BE2C (cell line): ENCODE data around the gene POMGNT1. TPM values are rescaled to one million over a fixed set of nuclear protein-coding genes. Genes with fewer than 3 reads are reported as not detected.
A peak's percentile ranks its signal among the peaks of the same experiment; 100 is the strongest.
"Not testable (repeated sequence)": the region's sequence is repeated elsewhere in the genome, so short reads cannot be mapped to it uniquely, and the experiment has no call there.

ENCODE experiments used
- DNase-seq: peaks from one replicate; pipeline ENCODE4 v3.0.0-alpha.2; 2020
- H3K27me3 ChIP-seq: fragments of 250-450 bp; sonication (Bioruptor Pico); 2 replicates; pipeline ENCODE4 v1.5.1; 2020; ENCODE audit warnings: mild to moderate bottlenecking
- H3K36me3 ChIP-seq: fragments of 250-450 bp; sonication (Bioruptor Pico); 2 replicates; pipeline ENCODE4 v1.5.1; 2020; ENCODE audit warnings: mild to moderate bottlenecking
- H3K4me1 ChIP-seq: fragments of 250-450 bp; sonication (Bioruptor Pico); 2 replicates; pipeline ENCODE4 v1.5.1; 2020
- H3K4me3 ChIP-seq: 2 replicates; pipeline ENCODE4 v1.5.1; 2011; ENCODE audit warnings: low read depth, low read length
- H3K9me3 ChIP-seq: fragments of 250-450 bp; sonication (Bioruptor Pico); 2 replicates; pipeline ENCODE4 v1.5.1; 2020
- polyA plus RNA-seq: library from polyadenylated mRNA; unstranded; fragments of >200 nt; gene quantifications from one replicate; pipeline ENCODE4 v1.2.1, GENCODE V29; 2012; ENCODE audit warnings: low read depth, missing spikeins; ENCODE audit not compliant: insufficient read length, insufficient read depth
- TF ChIP-seq, protein P1 (sequence below): IDR thresholded peaks from 2 replicates; pipeline ENCODE4 v1.5.1; 2012; ENCODE audit warnings: mild to moderate bottlenecking, low read depth, low read length

The POMGNT1 gene
- 27.4 TPM for polyA plus RNA-seq

DNA sequence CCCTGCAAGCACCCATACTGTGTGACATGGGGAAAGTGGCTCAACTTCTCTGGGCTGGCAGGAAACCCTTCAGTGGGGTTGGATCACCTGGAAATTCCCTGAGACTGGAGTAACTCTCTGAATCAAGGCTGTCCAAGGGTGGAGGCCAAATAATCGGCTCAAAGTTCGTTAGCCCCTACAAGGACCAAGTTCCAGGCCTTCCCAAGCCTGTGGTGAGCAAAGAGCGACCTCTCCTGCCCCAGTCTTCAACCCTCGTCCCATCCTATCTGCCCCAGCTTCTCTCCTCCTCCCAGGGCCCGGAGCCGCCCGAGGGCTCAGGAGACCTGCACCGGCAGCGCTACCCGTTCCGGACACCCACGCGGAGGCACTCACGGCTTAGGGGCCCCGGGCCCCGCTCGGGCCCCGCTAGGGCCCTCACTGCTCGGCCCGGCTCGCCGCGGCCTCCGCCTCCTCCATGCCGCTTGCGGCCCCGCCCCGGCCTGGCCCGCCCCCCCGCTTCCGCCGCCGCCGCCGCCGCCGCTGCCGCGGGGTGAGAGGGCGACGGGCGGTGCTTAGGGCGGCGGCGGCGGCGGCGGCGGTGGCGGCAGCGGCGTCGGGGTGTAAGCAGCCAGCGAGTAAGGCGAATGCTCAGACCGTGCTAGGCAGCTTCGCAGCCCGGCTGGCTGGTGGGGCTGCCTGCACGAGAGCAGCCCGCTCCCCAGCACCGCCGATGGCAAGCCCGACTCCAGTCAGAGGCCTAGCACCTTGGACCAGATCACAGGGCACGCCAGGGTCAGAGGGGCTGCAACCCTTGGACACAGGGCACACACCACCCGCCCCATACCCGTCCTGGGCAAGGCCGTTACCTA, at the start of gene POMGNT1:
Gene POMGNT1 (minus strand): TSS at position 471 of the 848 bp plus-strand sequence. CDS start 613 bp downstream, outside the sequence.
- Histone ChIP-seq H3K4me1 (no peaks in the 10 kb centered on the region), H3K27me3 (no peaks in the 10 kb centered on the region), H3K9me3 (no peaks in the 10 kb centered on the region), H3K36me3 (no peaks in the 10 kb centered on the region), H3K4me3 (peak within 1 kb of the TSS; percentile 72)
- TF ChIP-seq, protein P1, sequence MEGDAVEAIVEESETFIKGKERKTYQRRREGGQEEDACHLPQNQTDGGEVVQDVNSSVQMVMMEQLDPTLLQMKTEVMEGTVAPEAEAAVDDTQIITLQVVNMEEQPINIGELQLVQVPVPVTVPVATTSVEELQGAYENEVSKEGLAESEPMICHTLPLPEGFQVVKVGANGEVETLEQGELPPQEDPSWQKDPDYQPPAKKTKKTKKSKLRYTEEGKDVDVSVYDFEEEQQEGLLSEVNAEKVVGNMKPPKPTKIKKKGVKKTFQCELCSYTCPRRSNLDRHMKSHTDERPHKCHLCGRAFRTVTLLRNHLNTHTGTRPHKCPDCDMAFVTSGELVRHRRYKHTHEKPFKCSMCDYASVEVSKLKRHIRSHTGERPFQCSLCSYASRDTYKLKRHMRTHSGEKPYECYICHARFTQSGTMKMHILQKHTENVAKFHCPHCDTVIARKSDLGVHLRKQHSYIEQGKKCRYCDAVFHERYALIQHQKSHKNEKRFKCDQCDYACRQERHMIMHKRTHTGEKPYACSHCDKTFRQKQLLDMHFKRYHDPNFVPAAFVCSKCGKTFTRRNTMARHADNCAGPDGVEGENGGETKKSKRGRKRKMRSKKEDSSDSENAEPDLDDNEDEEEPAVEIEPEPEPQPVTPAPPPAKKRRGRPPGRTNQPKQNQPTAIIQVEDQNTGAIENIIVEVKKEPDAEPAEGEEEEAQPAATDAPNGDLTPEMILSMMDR: no peak
- DNase-seq: peak; percentile 59

DNA sequence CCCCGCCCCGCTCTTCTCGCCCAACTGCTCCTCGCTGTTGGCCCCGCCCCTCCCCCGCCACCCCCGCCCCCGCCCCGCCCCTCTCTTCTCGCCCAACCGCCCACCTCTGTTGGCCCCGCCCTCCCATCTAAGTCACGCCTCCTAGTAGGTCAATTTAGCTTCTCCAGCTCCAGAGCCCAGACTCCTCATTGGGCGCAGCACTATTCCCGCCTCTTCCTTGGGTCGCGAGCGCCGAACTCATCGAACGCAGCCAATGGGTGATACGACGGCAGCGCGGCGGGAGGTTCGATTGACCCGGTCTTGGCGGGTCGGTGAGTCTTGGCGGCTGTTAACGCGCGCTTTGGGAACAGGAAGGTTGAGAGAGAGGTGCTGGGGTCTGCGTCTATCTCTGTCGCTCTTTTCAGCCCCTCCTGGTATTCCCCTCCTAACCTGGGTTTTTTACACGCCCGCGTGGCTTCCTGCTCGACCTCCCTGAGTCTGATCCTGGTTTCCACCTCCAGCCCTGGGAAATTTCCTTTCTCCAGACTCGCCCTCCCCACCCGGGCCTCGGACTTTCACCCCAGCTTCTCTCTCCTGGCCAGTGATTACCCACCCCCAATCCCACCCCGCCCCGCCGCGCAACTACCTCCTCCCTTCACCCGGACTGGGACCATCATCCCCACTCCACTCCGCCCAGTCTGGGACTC, 49.3 kb upstream of the POMGNT1 start, which contains the start of gene RAD54L:
Gene RAD54L (plus strand): TSS at position 328 of the 686 bp plus-strand sequence. CDS start 643 bp downstream, outside the sequence.
- H3K9me3 ChIP-seq: no peaks in the 10 kb centered on the region
- no peaks in the 10 kb centered on the region for H3K4me1 ChIP-seq
- no peaks in the 10 kb centered on the region; the same call in 1 of the 2 replicates for H3K36me3 ChIP-seq
- TF ChIP-seq, protein P1: no peak
- DNase-seq: peak; percentile 94
- no peaks in the 10 kb centered on the region for H3K27me3 ChIP-seq
- peak within 1 kb of the TSS; percentile 74 for H3K4me3 ChIP-seq

DNA sequence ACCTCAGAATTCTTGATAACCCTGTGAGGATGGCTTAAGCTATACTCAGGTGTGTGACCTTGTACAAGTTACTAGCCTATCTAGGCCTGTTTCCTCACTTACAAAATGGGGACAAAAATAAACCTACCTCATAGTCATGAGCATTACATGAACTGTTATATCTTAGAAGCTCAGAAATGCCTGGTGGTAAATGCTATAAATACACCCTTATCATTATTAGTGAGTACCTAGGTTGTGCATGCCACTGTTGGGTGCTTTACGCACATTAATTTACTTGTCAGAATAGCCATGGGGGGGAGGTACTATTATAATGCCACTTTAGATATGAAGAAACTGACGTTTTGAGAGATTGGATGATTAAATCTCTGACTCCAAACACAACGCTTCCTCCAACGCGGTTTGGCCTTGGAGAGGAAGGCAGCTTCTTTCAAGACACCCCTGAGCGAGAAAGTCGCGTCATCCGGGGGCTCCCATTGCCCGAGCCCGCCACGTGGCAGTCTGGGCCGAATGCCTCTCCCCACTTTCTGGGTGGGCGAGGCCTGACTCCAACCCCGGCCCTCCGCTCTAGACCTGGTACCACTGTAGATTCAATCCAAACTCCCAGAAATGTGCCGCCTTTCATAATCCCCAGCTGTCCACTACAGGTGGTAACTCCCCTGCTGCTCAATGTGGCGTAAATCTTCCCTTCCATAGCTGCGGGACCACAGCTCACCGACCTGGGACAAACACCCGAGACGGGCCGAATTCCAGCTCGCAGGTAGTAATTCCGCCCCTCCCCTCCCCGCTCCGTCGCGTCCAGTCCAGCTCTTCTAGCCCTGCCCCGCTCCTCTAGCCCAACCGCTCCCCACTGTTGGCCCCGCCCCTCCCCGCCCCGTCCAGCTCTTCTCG, 48.6 kb upstream of the POMGNT1 start:
- Histone ChIP-seq H3K4me3 (peak overlapping the region; percentile 70), H3K9me3 (no peaks in the 10 kb centered on the region), H3K27me3 (no peaks in the 10 kb centered on the region), H3K4me1 (no peaks in the 10 kb centered on the region), H3K36me3 (no peaks in the 10 kb centered on the region; the same call in 1 of the 2 replicates)
- no peak for DNase-seq
- TF ChIP-seq, protein P1: no peak

DNA sequence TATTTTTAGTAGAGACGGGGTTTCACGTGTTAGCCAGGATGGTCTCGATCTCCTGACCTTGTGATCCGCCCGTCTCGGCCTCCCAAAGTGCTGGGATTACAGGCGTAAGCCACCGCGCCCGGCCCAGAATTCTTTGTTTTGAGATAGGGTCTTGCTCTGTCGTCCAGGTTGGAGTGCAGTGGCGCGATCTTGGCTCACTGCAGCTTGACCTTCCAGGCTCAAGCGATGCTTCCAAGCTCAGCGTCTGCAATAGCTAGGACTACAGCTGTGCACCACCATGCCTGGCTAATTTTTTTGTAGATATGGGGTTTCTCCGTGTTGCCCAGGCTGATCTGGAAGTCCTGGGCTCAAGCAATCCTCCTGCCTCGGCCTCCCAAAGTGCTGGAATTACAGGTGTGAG, 47.9 kb upstream of the POMGNT1 start:
- H3K4me3 ChIP-seq, H3K4me1 ChIP-seq, H3K36me3 ChIP-seq, DNase-seq, H3K27me3 ChIP-seq, H3K9me3 ChIP-seq: not testable (repeated sequence)

DNA sequence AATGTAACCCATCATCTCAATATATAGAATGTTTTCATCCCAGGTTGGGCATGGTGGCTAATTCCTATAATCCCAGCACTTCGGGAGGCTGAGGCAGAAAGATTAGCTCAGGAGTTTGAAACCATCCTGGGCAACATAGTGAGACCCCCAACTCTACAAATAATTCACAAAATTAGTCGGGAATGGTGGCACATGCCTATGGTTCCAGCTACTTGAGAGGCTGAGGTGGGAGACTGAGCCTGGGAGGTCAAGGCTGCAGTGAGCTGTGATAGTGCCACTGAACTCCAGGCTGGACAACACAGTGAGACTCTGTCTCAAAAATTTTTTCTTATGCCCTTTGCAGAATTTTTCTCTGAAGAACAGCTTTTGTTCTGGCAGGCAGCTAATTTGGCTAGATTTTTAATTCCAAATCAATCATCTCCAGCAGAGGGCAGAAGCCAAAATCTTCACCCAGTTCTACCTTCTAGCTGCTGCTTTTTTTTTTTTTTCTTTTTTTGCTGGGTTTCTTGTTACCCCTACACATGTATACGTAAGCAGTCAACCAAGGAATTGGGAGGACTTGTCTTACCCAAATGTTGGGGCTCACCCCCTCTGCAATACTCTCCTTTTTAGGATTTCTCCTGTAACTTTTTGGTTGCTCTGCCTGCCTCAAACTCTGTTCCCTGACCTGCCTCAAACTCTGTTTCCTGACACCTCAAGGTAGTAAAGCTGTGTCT, 46.6 kb upstream of the POMGNT1 start:
- Histone ChIP-seq H3K36me3 (no peaks in the 10 kb centered on the region), H3K4me3 (no peak overlapping the region), H3K27me3 (no peaks in the 10 kb centered on the region), H3K9me3 (no peaks in the 10 kb centered on the region), H3K4me1 (no peaks in the 10 kb centered on the region)
- no peak for DNase-seq
- TF ChIP-seq, protein P1: 0 out of 2 replicates have a peak, but pooled peaks have one; percentile 15

DNA sequence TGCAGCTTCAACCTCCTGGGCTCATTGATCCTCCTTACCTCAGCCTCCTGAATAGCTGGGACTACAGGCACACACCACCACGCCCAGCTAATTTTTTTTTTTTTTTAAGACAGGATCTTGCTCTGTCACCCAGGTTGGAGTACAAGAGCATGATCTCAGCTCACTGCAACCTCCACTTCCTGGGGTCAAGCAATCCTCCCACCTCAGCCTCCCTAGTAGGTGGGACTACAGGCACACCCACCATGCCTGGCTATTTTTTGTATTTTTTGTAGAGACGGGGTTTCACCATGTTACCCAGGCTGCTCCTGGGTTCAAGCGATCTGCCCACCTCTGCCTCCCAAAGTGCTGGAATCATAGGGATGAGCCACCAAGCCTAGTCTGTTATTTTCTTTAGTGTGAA, 45.6 kb upstream of the POMGNT1 start:
- H3K4me1 ChIP-seq, H3K9me3 ChIP-seq, H3K27me3 ChIP-seq, DNase-seq, H3K4me3 ChIP-seq, H3K36me3 ChIP-seq: not testable (repeated sequence)
